ENCODE measurements around the gene FNIP2.
"Not testable (repeated sequence)": the region's sequence is repeated elsewhere in the genome, so short reads cannot be mapped to it uniquely, and the experiment has no call there.

The FNIP2 gene

GRCh38 chr4:158929939-158930638 is 161.3 kb downstream of the FNIP2 start:
- no peak for FAIRE-seq

DNA sequence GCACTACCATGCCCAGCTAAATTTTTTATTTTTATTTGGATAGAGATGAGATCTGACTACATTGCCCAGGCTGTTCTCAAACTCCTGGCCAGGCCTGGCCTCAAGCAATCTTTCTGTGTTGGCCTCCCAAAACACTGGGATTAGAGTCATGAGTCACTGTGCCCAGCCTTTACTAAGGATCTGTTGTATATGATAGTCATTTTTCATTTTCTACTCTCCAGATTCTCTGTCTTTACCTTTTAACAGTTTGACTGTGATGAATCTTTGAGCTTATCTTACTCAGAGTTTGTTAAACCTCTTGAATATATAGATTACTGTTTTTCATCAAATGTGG is 161.8 kb downstream of the FNIP2 start:
- no peak for FAIRE-seq

DNA sequence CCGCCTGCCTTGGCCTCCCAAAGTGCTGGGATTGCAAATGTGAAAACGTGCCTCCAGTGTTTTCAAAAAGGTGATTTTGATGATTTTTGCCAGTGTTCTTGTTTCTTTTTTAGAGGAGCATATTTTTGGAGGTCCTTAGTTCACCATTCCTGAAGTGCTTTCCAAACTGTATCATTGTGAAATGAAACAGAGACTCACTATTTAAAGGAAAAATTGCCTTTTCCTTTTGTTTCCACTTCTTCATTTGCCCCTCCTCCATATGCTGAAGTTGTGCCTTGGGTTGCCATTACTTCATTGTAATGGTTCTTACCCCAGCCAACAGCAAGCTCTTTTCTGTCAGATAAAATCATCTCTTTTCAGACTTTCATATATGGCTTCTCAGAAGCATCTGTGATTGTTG is 164.4 kb downstream of the FNIP2 start:
- no peak for FAIRE-seq

DNA sequence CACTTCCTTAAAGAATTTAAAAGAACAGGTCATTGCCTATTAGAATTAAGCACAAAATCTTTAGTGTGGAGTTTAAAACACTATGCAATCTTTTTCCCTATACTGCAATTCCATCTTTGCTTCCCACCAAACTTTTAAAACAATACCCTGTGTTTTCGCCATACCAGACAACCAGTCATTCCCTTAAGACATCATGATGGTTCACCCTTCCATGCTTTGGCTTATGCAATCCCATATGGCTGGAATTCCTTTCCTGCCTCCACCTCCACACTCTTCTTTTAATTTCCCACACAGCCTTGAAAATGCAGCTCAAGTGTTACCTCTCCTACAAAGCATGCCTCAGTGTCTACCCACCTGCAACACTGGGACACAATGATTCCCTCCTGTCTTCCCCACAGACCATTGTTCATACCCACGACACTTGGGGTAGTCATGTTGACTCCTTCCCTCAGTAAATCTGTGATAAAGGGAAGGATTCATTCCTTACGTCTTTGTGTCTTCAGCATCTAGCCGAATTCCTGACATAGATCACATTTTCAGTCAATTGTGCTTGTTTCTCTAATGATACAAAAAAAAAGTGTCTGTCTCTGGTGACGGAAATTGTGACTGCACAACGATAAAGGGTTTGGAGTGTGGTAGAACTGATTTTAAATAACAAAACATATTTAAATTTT is 166.3 kb downstream of the FNIP2 start:
- FAIRE-seq: no peak

GRCh38 chr4:158936238-158936637 is 167.4 kb downstream of the FNIP2 start:
- FAIRE-seq: no peak

DNA sequence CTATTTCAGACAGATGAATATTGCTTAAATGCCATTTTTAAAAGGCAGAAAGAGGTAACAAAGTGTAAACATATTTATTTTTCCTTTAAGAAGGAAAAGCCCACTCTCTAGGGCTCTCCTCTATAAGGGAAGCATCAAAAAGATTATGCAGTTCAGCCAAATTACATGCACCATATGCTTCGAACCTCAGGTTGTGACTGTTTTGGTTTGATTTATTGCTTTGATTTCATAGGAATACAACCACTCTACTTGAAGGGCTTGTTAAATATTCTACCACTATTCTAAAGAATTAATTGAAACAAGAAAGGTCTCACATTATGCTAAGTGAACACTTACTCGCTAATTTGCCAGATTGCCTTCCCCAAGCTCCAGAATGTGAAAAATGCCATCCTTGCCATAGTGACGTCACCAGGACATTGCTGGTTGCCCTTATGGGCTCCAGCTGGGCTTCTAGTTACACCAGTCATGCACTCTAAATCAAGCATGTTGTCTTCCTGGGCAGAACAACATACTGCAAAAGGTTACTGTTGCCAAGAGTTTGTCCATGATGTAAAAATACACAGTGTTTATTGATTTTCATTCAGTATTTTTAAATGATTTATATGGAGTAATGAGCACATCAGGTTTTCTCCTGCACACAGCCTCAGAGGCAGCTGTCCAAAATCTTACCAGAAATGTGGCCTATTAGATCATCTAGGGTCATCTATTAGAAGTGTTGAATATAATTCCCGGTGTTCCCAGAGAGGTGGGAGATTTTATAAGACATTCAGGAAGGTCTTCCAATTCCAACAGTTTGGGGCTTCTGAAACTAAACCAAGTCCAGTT is 169.6 kb downstream of the FNIP2 start:
- no peak for FAIRE-seq

- no peak for FAIRE-seq
Measured at GRCh38 chr4:158940271-158940670, 171.4 kb downstream of the FNIP2 start.

- FAIRE-seq: no peak
Measured at GRCh38 chr4:158941321-158941720, 172.5 kb downstream of the FNIP2 start.

DNA sequence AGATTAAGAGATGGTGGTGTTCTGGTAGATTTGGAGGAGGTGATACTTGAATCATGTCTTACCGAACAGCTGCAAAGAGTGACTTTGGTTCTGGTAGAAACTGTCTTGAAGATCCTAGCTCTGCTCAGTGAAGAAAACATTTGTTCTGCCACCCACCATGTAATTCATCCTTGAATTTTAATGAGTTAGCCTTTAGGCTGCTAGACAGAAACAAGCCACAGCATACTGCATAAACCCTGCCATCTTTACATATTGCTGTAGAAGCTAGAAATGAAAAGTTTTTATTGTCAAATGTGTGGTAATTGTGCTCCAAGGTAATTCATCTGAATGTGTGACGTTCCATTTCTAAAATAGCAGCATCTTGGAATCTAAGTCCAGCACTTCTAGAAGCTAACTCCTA is 173.1 kb downstream of the FNIP2 start:
- FAIRE-seq: no peak

DNA sequence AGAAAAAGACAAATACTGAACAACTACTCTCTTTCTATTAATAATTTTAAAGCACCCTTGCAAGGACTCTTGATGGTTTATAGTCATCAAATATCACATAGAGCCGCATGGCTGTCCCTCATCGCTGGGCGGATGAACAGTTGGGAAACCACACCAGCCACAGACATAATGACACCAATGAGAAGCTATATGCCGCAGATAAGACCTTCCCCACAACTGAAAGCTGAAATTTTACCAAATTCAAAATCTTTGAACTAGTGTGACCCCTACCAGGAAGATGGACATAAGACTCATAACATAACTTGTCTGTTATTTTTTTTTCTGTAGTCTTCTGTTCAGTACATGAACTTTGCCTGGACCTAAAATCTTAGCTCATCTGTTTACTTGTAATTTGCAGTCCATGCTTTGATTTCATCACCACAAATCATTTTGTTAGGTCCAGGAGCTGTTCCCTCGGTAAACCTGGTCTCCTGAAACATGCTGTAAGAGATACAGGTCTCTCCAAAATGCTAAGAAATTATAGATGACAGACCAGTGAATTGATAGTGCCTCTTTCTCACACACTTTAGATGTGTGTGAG is 176.8 kb downstream of the FNIP2 start:
- no peak for FAIRE-seq

DNA sequence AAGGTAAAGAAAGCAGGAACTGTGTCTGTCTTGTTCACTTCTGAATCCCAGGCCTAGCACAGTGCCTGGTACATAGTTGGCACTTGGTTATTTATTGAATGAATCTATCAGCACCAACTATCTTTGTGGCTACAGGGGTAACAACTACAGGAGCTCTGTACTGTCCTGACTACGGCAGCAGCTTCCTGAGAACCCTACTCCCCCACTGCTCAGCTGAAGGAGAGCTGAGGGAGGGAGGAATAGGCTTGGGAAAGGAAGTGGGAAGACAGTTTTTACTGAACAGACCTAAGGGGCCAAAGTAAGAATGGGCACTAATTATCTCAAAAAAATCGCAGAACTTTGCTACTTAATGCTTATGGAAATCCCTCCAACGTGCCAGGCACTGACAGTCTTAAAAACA is 178.0 kb downstream of the FNIP2 start:
- no peak for FAIRE-seq

DNA sequence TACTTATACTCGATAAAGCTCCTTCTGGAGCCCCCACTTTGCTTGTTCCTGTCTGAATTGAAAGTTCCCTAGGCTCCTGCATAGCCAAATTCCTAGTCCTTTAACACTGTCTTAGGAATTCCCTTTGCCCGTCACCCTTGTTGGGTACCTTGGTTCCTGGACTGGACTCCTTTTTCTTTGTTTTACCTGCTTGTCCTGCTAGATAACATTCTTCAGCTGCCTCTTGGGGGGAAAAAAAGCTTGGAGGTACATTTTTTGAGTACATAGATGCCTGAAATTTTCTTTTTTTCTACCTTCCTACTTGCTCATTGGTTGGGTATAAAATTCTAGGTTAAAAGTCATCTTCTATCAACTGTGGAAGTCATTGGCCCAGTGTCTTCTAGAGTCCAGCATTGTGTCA is 179.2 kb downstream of the FNIP2 start:
- FAIRE-seq: no peak

DNA sequence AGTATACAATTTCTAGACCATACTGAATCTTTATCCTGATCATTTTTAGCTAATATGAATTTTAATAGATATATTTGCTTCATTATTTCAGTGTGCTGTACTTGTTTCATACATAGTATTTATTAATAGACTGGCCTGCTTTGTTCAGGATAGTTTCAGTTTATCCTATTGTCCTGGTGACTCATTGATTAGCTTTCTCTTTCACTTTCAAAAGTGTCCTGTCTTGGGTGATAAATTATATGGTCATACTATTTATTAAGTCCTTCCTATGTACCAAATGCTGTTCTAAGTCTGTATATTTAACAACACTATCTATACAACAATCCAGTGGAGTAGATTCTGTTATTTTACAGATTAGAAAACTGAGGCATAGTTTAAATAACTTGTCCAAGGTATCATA is 180.3 kb downstream of the FNIP2 start:
- FAIRE-seq: no peak

GRCh38 chr4:158952221-158952774 is 183.5 kb downstream of the FNIP2 start:
- FAIRE-seq: not testable (repeated sequence)

- not testable (repeated sequence) for FAIRE-seq
Measured at GRCh38 chr4:158956345-158956744, 187.5 kb downstream of the FNIP2 start.

GRCh38 chr4:158956918-158957317 is 188.1 kb downstream of the FNIP2 start:
- not testable (repeated sequence) for FAIRE-seq
